ENCODE data around the gene TFRC. TPM values are rescaled to one million over a fixed set of nuclear protein-coding genes. Genes with fewer than 3 reads are reported as not detected.

Gene TFRC
- total and polyA plus RNA-seq, 2 experiments from 2014 or later: 35.5 to 187 TPM

- Mint-ChIP-seq H3K27ac (no peak overlapping the region), H3K27me3 (ENCODE audit: insufficient read depth, low read depth, poor library complexity) (peaks cover 4% of the 10 kb centered on the region), H3K4me1 (peaks cover under 1% of the 10 kb centered on the region), H3K36me3 (ENCODE audit: low read depth) (no peaks in the 10 kb centered on the region), H3K9me3 (no peaks in the 10 kb centered on the region), H3K4me3 (no peak overlapping the region)
- ATAC-seq: no peak
- no peaks in the 10 kb centered on the region for H3K4me1 ChIP-seq (ENCODE audit: insufficient read depth)
- H3K27me3 ChIP-seq (ENCODE audit: insufficient read depth): no peaks in the 10 kb centered on the region
- no peaks in the 10 kb centered on the region for H3K79me2 ChIP-seq (replicated peaks; ENCODE audit: insufficient read depth)
- no peak overlapping the region for H2AFZ ChIP-seq
- no peak overlapping the region for H3K27ac ChIP-seq (ENCODE audit: low read depth)
- H3F3A ChIP-seq (replicated peaks; ENCODE audit: low read depth): no peaks in the 10 kb centered on the region
- H3K4me3 ChIP-seq: no peak overlapping the region
- H3K9me2 ChIP-seq (ENCODE audit: insufficient read depth): no peaks in the 10 kb centered on the region
- no peak for DNase-seq (ENCODE audit: low spot score)
- H3K4me2 ChIP-seq: no peak overlapping the region
- H3K36me3 ChIP-seq (ENCODE audit: insufficient read depth): no peaks in the 10 kb centered on the region
- TF ChIP-seq NANOG (IDR thresholded peaks at IDR 0.05; ENCODE audit: borderline replicate concordance): no peak
- TF ChIP-seq, protein P1, sequence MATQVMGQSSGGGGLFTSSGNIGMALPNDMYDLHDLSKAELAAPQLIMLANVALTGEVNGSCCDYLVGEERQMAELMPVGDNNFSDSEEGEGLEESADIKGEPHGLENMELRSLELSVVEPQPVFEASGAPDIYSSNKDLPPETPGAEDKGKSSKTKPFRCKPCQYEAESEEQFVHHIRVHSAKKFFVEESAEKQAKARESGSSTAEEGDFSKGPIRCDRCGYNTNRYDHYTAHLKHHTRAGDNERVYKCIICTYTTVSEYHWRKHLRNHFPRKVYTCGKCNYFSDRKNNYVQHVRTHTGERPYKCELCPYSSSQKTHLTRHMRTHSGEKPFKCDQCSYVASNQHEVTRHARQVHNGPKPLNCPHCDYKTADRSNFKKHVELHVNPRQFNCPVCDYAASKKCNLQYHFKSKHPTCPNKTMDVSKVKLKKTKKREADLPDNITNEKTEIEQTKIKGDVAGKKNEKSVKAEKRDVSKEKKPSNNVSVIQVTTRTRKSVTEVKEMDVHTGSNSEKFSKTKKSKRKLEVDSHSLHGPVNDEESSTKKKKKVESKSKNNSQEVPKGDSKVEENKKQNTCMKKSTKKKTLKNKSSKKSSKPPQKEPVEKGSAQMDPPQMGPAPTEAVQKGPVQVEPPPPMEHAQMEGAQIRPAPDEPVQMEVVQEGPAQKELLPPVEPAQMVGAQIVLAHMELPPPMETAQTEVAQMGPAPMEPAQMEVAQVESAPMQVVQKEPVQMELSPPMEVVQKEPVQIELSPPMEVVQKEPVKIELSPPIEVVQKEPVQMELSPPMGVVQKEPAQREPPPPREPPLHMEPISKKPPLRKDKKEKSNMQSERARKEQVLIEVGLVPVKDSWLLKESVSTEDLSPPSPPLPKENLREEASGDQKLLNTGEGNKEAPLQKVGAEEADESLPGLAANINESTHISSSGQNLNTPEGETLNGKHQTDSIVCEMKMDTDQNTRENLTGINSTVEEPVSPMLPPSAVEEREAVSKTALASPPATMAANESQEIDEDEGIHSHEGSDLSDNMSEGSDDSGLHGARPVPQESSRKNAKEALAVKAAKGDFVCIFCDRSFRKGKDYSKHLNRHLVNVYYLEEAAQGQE (IDR thresholded peaks at IDR 0.05; ENCODE audit: unreplicated experiment): no peak
- no peak for TF ChIP-seq STAT1 (IDR thresholded peaks at IDR 0.05; ENCODE audit: unreplicated experiment)
- TF ChIP-seq ETS1 (IDR thresholded peaks at IDR 0.05): no peak
- TF ChIP-seq ZNF114 (CRISPR knock-in tag; IDR thresholded peaks at IDR 0.05): no peak
- TF ChIP-seq POLR2AphosphoS5 (IDR thresholded peaks at IDR 0.05; ENCODE audit: low read depth): no peak
- no peak for TF ChIP-seq CTCF (conservative IDR thresholded peaks at IDR 0.05; ENCODE audit: low read depth in 2 of 2)
- TF ChIP-seq ZNF331 (CRISPR knock-in tag; IDR thresholded peaks at IDR 0.05; ENCODE audit: low read depth): no peak
- TF ChIP-seq EZH2phosphoT487 (IDR thresholded peaks at IDR 0.05; ENCODE audit: unreplicated experiment): no peak
- TF ChIP-seq EZH2 (IDR thresholded peaks at IDR 0.05; ENCODE audit: low read depth, unreplicated experiment): no peak
- no peak for TF ChIP-seq JUNB (IDR thresholded peaks at IDR 0.05; ENCODE audit: unreplicated experiment)
- TF ChIP-seq, protein P2, sequence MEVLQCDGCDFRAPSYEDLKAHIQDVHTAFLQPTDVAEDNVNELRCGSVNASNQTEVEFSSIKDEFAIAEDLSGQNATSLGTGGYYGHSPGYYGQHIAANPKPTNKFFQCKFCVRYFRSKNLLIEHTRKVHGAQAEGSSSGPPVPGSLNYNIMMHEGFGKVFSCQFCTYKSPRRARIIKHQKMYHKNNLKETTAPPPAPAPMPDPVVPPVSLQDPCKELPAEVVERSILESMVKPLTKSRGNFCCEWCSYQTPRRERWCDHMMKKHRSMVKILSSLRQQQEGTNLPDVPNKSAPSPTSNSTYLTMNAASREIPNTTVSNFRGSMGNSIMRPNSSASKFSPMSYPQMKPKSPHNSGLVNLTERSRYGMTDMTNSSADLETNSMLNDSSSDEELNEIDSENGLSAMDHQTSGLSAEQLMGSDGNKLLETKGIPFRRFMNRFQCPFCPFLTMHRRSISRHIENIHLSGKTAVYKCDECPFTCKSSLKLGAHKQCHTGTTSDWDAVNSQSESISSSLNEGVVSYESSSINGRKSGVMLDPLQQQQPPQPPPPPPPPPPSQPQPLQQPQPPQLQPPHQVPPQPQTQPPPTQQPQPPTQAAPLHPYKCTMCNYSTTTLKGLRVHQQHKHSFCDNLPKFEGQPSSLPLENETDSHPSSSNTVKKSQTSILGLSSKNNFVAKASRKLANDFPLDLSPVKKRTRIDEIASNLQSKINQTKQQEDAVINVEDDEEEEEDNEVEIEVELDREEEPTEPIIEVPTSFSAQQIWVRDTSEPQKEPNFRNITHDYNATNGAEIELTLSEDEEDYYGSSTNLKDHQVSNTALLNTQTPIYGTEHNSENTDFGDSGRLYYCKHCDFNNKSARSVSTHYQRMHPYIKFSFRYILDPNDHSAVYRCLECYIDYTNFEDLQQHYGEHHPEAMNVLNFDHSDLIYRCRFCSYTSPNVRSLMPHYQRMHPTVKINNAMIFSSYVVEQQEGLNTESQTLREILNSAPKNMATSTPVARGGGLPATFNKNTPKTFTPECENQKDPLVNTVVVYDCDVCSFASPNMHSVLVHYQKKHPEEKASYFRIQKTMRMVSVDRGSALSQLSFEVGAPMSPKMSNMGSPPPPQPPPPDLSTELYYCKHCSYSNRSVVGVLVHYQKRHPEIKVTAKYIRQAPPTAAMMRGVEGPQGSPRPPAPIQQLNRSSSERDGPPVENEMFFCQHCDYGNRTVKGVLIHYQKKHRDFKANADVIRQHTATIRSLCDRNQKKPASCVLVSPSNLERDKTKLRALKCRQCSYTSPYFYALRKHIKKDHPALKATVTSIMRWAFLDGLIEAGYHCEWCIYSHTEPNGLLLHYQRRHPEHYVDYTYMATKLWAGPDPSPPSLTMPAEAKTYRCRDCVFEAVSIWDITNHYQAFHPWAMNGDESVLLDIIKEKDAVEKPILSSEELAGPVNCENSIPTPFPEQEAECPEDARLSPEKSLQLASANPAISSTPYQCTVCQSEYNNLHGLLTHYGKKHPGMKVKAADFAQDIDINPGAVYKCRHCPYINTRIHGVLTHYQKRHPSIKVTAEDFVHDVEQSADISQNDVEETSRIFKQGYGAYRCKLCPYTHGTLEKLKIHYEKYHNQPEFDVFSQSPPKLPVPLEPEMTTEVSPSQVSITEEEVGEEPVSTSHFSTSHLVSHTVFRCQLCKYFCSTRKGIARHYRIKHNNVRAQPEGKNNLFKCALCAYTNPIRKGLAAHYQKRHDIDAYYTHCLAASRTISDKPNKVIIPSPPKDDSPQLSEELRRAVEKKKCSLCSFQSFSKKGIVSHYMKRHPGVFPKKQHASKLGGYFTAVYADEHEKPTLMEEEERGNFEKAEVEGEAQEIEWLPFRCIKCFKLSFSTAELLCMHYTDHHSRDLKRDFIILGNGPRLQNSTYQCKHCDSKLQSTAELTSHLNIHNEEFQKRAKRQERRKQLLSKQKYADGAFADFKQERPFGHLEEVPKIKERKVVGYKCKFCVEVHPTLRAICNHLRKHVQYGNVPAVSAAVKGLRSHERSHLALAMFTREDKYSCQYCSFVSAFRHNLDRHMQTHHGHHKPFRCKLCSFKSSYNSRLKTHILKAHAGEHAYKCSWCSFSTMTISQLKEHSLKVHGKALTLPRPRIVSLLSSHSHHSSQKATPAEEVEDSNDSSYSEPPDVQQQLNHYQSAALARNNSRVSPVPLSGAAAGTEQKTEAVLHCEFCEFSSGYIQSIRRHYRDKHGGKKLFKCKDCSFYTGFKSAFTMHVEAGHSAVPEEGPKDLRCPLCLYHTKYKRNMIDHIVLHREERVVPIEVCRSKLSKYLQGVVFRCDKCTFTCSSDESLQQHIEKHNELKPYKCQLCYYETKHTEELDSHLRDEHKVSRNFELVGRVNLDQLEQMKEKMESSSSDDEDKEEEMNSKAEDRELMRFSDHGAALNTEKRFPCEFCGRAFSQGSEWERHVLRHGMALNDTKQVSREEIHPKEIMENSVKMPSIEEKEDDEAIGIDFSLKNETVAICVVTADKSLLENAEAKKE (CRISPR knock-in tag; IDR thresholded peaks at IDR 0.05): no peak
- H4K20me1 ChIP-seq (replicated peaks; ENCODE audit: insufficient read depth): no peaks in the 10 kb centered on the region
These were observed 46.4 kb upstream of the TFRC start for GRCh38 chr3:196128172-196128843.
